ENCODE data around the gene FANCI.

FANCI gene

GRCh38 chr15:89328398-89329254 is 84.8 kb downstream of the FANCI start:
- TF ChIP-seq EZH2 (IDR thresholded peaks at IDR 0.05; ENCODE audit: borderline replicate concordance, low read depth, low read length, severe bottlenecking) (no peak), CTCF (IDR thresholded peaks at IDR 0.05; ENCODE audit: borderline replicate concordance, extremely low read depth, low read length, poor library complexity, severe bottlenecking) (no peak)
- H2AFZ ChIP-seq (ENCODE audit: low read depth, low read length): no peak overlapping the region
- ATAC-seq (ENCODE audit: insufficient read depth, low read depth): no peak
- peak overlapping the region in 1 of 2 experiments; percentile 88; a peak in 2 of 4 replicates for H3K4me3 ChIP-seq (ENCODE audit: low read depth in 1 of 2, low read length in 2 of 2)
- no peaks in the 10 kb centered on the region for H3K9me3 ChIP-seq (ENCODE audit: insufficient read depth, low read length, severe bottlenecking)
- peaks cover 99% of the 10 kb centered on the region for H3K36me3 ChIP-seq (ENCODE audit: insufficient read depth, low read length)
- H3K79me2 ChIP-seq (ENCODE audit: insufficient read depth, low read length): peaks cover 100% of the 10 kb centered on the region
- H3K9ac ChIP-seq (ENCODE audit: low read depth, low read length): peak overlapping the region; percentile 88; the same call in 1 of the 2 replicates
- peak overlapping the region; percentile 65 for H3K27ac ChIP-seq (ENCODE audit: low read length)
- H3K27me3 ChIP-seq (ENCODE audit: insufficient read depth, low read length, poor library complexity): no peaks in the 10 kb centered on the region
- H3K4me2 ChIP-seq (ENCODE audit: insufficient read depth, low read length): peak overlapping the region; percentile 91
- peaks cover 82% of the 10 kb centered on the region for H3K4me1 ChIP-seq (ENCODE audit: insufficient read depth, low read length)
- no peak for DNase-seq
- H4K20me1 ChIP-seq (ENCODE audit: insufficient read depth, low read length): peaks cover 96% of the 10 kb centered on the region

- Histone ChIP-seq H3K4me3 (ENCODE audit: low read depth in 1 of 2, low read length in 2 of 2) (peak overlapping the region in 1 of 2 experiments; percentile 88; a peak in 2 of 4 replicates), H4K20me1 (ENCODE audit: insufficient read depth, low read length) (peaks cover 94% of the 10 kb centered on the region), H3K36me3 (ENCODE audit: insufficient read depth, low read length) (peaks cover 96% of the 10 kb centered on the region), H3K9me3 (ENCODE audit: insufficient read depth, low read length, severe bottlenecking) (no peaks in the 10 kb centered on the region), H2AFZ (ENCODE audit: low read depth, low read length) (no peak overlapping the region), H3K27me3 (ENCODE audit: insufficient read depth, low read length, poor library complexity) (no peaks in the 10 kb centered on the region), H3K4me2 (ENCODE audit: insufficient read depth, low read length) (peak overlapping the region; percentile 91), H3K27ac (ENCODE audit: low read length) (peak overlapping the region; percentile 65), H3K79me2 (ENCODE audit: insufficient read depth, low read length) (peaks cover 100% of the 10 kb centered on the region), H3K4me1 (ENCODE audit: insufficient read depth, low read length) (peaks cover 84% of the 10 kb centered on the region), H3K9ac (ENCODE audit: low read depth, low read length) (peak overlapping the region; percentile 88; the same call in 1 of the 2 replicates)
- TF ChIP-seq EZH2 (IDR thresholded peaks at IDR 0.05; ENCODE audit: borderline replicate concordance, low read depth, low read length, severe bottlenecking) (no peak), CTCF (IDR thresholded peaks at IDR 0.05; ENCODE audit: borderline replicate concordance, extremely low read depth, low read length, poor library complexity, severe bottlenecking) (no peak)
- DNase-seq (no peak), ATAC-seq (ENCODE audit: insufficient read depth, low read depth) (0 out of 3 replicates have a peak, but pooled peaks have one; percentile 15)
Measured at GRCh38 chr15:89329329-89330084, 85.7 kb downstream of the FANCI start.

- peaks cover 82% of the 10 kb centered on the region for H3K4me1 ChIP-seq (ENCODE audit: insufficient read depth, low read length)
- H3K9me3 ChIP-seq (ENCODE audit: insufficient read depth, low read length, severe bottlenecking): no peaks in the 10 kb centered on the region
- peaks cover 95% of the 10 kb centered on the region for H3K79me2 ChIP-seq (ENCODE audit: insufficient read depth, low read length)
- no peak for TF ChIP-seq CTCF (IDR thresholded peaks at IDR 0.05; ENCODE audit: borderline replicate concordance, extremely low read depth, low read length, poor library complexity, severe bottlenecking)
- TF ChIP-seq EZH2 (IDR thresholded peaks at IDR 0.05; ENCODE audit: borderline replicate concordance, low read depth, low read length, severe bottlenecking): no peak
- peak overlapping the region; percentile 65 for H3K27ac ChIP-seq (ENCODE audit: low read length)
- DNase-seq (no peak), ATAC-seq (ENCODE audit: insufficient read depth, low read depth) (no peak)
- H4K20me1 ChIP-seq (ENCODE audit: insufficient read depth, low read length): peaks cover 88% of the 10 kb centered on the region
- H3K4me3 ChIP-seq (ENCODE audit: low read depth in 1 of 2, low read length in 2 of 2): peak overlapping the region in 1 of 2 experiments; percentile 88; a peak in 2 of 4 replicates
- peak overlapping the region; percentile 91 for H3K4me2 ChIP-seq (ENCODE audit: insufficient read depth, low read length)
- H3K9ac ChIP-seq (ENCODE audit: low read depth, low read length): peak overlapping the region; percentile 88; the same call in 1 of the 2 replicates
- H3K36me3 ChIP-seq (ENCODE audit: insufficient read depth, low read length): peaks cover 90% of the 10 kb centered on the region
- no peaks in the 10 kb centered on the region for H3K27me3 ChIP-seq (ENCODE audit: insufficient read depth, low read length, poor library complexity)
- no peak overlapping the region for H2AFZ ChIP-seq (ENCODE audit: low read depth, low read length)
Measured at GRCh38 chr15:89330119-89330518, 86.3 kb downstream of the FANCI start.

Measured in DND-41 (cell line).